ENCODE results near the gene DHX9. TPM values are rescaled to one million over a fixed set of nuclear protein-coding genes. Genes with fewer than 3 reads are reported as not detected.
A peak's percentile ranks its signal among the peaks of the same experiment; 100 is the strongest.

DHX9 gene
- total and polyA plus RNA-seq, 9 of the 15 experiments (the other 6 are each of a cell fraction or from before 2014, with no cell fraction given) = 100 to 409 (median 294) TPM

GRCh38 chr1:182791281-182792179, 47.6 kb upstream of the DHX9 start (continued):
- peak; percentile 75; the same call in 1 of the 2 replicates for TF ChIP-seq HES1 (IDR thresholded peaks at IDR 0.05; ENCODE audit: low read depth)
- peak; percentile 93 for TF ChIP-seq LEF1 (IDR thresholded peaks at IDR 0.05)
- TF ChIP-seq TCF7L2 (IDR thresholded peaks at IDR 0.05; ENCODE audit: low read depth, low read length) = no peak
- peak; percentile 50; the same call in 1 of the 2 replicates for TF ChIP-seq BHLHE40 (IDR thresholded peaks at IDR 0.05; ENCODE audit: low read length)
- peak; percentile 96 for TF ChIP-seq HMBOX1 (IDR thresholded peaks at IDR 0.05)
- TF ChIP-seq CEBPB (tag; IDR thresholded peaks at IDR 0.05) = no peak
- TF ChIP-seq ZBTB26 (CRISPR knock-in tag; IDR thresholded peaks at IDR 0.05) = peak; percentile 57; the same call in 1 of the 2 replicates
- TF ChIP-seq ZNF24 (IDR thresholded peaks at IDR 0.05) = peak; percentile 40; the same call in 1 of the 2 replicates
- peak in 1 of 2 experiments; percentile 84; a peak in 2 of 4 replicates for TF ChIP-seq TEAD1 (CRISPR knock-in tag; IDR thresholded peaks at IDR 0.05)
- no peak for TF ChIP-seq SREBF1 (IDR thresholded peaks at IDR 0.05; ENCODE audit: borderline replicate concordance, low read depth, low read length)
- peak; percentile 79 for TF ChIP-seq SMAD3 (CRISPR knock-in tag; conservative IDR thresholded peaks at IDR 0.05)
- peak in 1 of 2 experiments; percentile 77 for TF ChIP-seq NCOA2 (IDR thresholded peaks at IDR 0.05; ENCODE audit: partially characterized antibody in 2 of 2)
- TF ChIP-seq SMARCA4 (IDR thresholded peaks at IDR 0.05) = peak; percentile 99
- TF ChIP-seq RB1 (IDR thresholded peaks at IDR 0.05; ENCODE audit: low read depth) = no peak
- peak; percentile 99 for TF ChIP-seq TEAD4 (IDR thresholded peaks at IDR 0.05; ENCODE audit: low read length)
- no peak for TF ChIP-seq TEAD4 (CRISPR knock-in tag; IDR thresholded peaks at IDR 0.05; ENCODE audit: borderline replicate concordance)
- TF ChIP-seq ZNF76 (CRISPR knock-in tag; IDR thresholded peaks at IDR 0.05; ENCODE audit: borderline replicate concordance) = no peak
- TF ChIP-seq ZEB2 (IDR thresholded peaks at IDR 0.05) = peak; percentile 95
- TF ChIP-seq NR2C2 (CRISPR knock-in tag; IDR thresholded peaks at IDR 0.05) = no peak
- 0 out of 2 replicates have a peak, but pooled peaks have one; percentile 3 for TF ChIP-seq NR2C2 (tag; IDR thresholded peaks at IDR 0.05)
- no peak for TF ChIP-seq NR4A1 (CRISPR knock-in tag; IDR thresholded peaks at IDR 0.05)
- TF ChIP-seq NR4A1 (tag; IDR thresholded peaks at IDR 0.05) = peak; percentile 76; the same call in 1 of the 2 replicates
- TF ChIP-seq RBBP5 (IDR thresholded peaks at IDR 0.05; ENCODE audit: borderline replicate concordance, insufficient read depth, low read length, poor library complexity, severe bottlenecking) = peak; percentile 34
- TF ChIP-seq ZNF395 (CRISPR knock-in tag; IDR thresholded peaks at IDR 0.05) = peak; percentile 98
- TF ChIP-seq TCFL5 (CRISPR knock-in tag; conservative IDR thresholded peaks at IDR 0.05) = no peak
- peak; percentile 92 for TF ChIP-seq HDAC3 (IDR thresholded peaks at IDR 0.05; ENCODE audit: borderline replicate concordance, partially characterized antibody)

All from K562 (cell line).